Lung (tissue), 12 donors: ENCODE data around the gene SPSB3. TPM values are rescaled to one million over a fixed set of nuclear protein-coding genes. Genes with fewer than 3 reads are reported as not detected.

Source experiments
- ATAC-seq: fragments of 200-7000 bp; cut with Tn5 transposase; one replicate; pipeline ENCODE4 v1.9.1; 2020; ENCODE audit warnings: moderate number of reproducible peaks; ENCODE audit not compliant: insufficient read depth, low FRiP score
- DNase-seq, 3 donors: peaks; one replicate each; pipeline ENCODE4 v3.0.0-alpha.2; 2013 to 2017
- H3K27ac ChIP-seq, 2 donors: one replicate each; pipeline ENCODE4 v1.5.1; 2013; ENCODE audit warnings: mild to moderate bottlenecking in 2 of 2, moderate library complexity in 2 of 2, control low read depth in 1 of 2, inconsistent platforms in 1 of 2, low read depth in 1 of 2, low read length in 1 of 2
- H3K27me3 ChIP-seq, 3 donors: one replicate each; pipeline ENCODE4 v1.5.1; 2013; ENCODE audit warnings: low read length in 2 of 3; ENCODE audit not compliant: control insufficient read depth in 3 of 3, insufficient read depth in 3 of 3
- H3K36me3 ChIP-seq, 4 donors: one replicate each; pipeline ENCODE4 v1.5.1; 2013; ENCODE audit warnings: low read length in 4 of 4, mild to moderate bottlenecking in 1 of 4, moderate library complexity in 1 of 4; ENCODE audit not compliant: control insufficient read depth in 4 of 4, insufficient read depth in 4 of 4
- H3K4me1 ChIP-seq, 5 donors: one replicate each; pipeline ENCODE4 v1.5.1; 2013; ENCODE audit warnings: low read length in 5 of 5, mild to moderate bottlenecking in 2 of 5, moderate library complexity in 1 of 5; ENCODE audit not compliant: control insufficient read depth in 5 of 5, insufficient read depth in 5 of 5
- H3K4me3 ChIP-seq: one replicate; pipeline ENCODE4 v1.5.1; 2013; ENCODE audit warnings: mild to moderate bottlenecking, control low read depth, moderate library complexity
- H3K9ac ChIP-seq, 2 donors: one replicate each; pipeline ENCODE4 v1.5.1; 2013; ENCODE audit warnings: low read length in 2 of 2, control low read depth in 1 of 2; ENCODE audit not compliant: insufficient read depth in 1 of 2
- H3K9me3 ChIP-seq, 4 donors: one replicate each; pipeline ENCODE4 v1.5.1; 2013; ENCODE audit warnings: low read length in 3 of 4, mild to moderate bottlenecking in 1 of 4, moderate library complexity in 1 of 4; ENCODE audit not compliant: control insufficient read depth in 4 of 4, insufficient read depth in 3 of 4
- WGBS, 2 donors: extraction: QIAGEN DNeasy Blood & Tissue Kit; methylation state at CpG; one replicate each; pipeline ENCODE4 v1.1.7; 2013; 5-methylcytosine and 5-hydroxymethylcytosine counted together
- polyA plus RNA-seq, 2 donors: library from polyadenylated mRNA; stranded (reverse); fragments of 200-250 nt; gene quantifications; one replicate each; pipeline ENCODE4 v1.2.1, GENCODE V29; 2013
- total RNA-seq, 2 donors: library from RNA; depleted of rRNA in 1 of 2; stranded (reverse); fragments of >200 nt in 1 of 2; gene quantifications; one replicate each; pipeline ENCODE4 v1.2.1, GENCODE V29; 2014 to 2021
- TF ChIP-seq, protein P1 (sequence below): IDR thresholded peaks from 2 replicates; pipeline ENCODE4 v1.5.1; 2012; ENCODE audit warnings: mild to moderate bottlenecking; ENCODE audit errors: control extremely low read depth, extremely low read depth
- donor health status: control.
- donor health status: control.
- donor health status: Bipolar disorder and iron deficiency.
- donor health status: healthy.
- donor health status: DM: yes; HTN: yes; CAD: no.

Gene SPSB3
- total and polyA plus RNA-seq, 4 donors, result 39.8 to 76.1 (median 50.9) TPM

DNA sequence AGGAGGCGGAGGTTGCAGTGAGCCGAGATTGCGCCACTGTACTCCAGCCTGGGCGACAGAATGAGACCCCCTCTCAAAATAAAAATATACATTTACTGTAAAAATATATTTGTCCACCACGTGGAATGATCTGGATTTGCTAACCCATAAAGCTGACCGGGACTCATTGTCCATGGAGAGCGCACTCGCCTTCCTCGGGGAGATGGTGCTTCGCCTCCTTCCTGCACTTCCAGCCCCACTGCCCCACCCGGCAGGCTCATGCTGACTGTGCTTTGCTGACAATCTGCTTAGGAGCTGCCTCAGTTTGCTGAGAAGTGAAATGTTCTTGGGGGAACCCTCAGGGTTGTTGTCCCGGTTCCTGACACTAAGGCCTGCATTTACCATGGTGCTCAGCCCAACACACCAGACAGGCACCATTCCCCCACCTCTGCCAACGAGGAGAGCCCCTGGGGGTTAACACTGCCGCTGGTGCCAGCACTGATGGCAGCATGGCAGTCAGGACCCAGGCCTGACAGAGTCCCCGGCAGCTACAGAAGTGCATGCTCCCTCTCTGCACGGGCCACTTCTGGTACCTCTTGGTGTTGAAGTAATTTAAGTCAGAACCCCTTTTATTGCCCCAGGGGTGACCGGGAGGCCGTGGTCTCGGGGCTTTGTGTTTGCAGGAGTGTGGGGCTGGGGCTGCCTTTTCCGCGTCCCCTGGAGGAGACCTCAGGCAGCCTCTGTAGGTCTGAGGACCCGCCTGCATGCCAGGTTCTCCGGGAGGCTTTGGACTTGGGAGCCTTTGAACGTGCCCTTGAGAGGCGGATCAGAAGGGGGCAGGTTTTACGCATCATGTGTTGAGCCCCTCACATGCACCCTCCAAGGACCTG is 2.8 kb upstream of the SPSB3 start:
- H3K4me3 ChIP-seq, result no peak overlapping the region
- H3K36me3 ChIP-seq, result peaks cover 0 to 43% (median 4%) of the 10 kb centered on the region in 4 donors
- WGBS, 2 donors, result 93 to 95% methylated on average over 26 of the region's 26 CpGs
- no peaks in the 10 kb centered on the region for H3K9me3 ChIP-seq
- peak in 1 of 3 donors; percentile 11 for DNase-seq
- no peak overlapping the region for H3K27ac ChIP-seq
- TF ChIP-seq, protein P1, sequence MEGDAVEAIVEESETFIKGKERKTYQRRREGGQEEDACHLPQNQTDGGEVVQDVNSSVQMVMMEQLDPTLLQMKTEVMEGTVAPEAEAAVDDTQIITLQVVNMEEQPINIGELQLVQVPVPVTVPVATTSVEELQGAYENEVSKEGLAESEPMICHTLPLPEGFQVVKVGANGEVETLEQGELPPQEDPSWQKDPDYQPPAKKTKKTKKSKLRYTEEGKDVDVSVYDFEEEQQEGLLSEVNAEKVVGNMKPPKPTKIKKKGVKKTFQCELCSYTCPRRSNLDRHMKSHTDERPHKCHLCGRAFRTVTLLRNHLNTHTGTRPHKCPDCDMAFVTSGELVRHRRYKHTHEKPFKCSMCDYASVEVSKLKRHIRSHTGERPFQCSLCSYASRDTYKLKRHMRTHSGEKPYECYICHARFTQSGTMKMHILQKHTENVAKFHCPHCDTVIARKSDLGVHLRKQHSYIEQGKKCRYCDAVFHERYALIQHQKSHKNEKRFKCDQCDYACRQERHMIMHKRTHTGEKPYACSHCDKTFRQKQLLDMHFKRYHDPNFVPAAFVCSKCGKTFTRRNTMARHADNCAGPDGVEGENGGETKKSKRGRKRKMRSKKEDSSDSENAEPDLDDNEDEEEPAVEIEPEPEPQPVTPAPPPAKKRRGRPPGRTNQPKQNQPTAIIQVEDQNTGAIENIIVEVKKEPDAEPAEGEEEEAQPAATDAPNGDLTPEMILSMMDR, result no peak
- no peaks in the 10 kb centered on the region for H3K27me3 ChIP-seq
- H3K4me1 ChIP-seq, result peaks cover 0 to 14% (median 6%) of the 10 kb centered on the region in 5 donors
- ATAC-seq, result no peak
- H3K9ac ChIP-seq, result no peak overlapping the region

DNA sequence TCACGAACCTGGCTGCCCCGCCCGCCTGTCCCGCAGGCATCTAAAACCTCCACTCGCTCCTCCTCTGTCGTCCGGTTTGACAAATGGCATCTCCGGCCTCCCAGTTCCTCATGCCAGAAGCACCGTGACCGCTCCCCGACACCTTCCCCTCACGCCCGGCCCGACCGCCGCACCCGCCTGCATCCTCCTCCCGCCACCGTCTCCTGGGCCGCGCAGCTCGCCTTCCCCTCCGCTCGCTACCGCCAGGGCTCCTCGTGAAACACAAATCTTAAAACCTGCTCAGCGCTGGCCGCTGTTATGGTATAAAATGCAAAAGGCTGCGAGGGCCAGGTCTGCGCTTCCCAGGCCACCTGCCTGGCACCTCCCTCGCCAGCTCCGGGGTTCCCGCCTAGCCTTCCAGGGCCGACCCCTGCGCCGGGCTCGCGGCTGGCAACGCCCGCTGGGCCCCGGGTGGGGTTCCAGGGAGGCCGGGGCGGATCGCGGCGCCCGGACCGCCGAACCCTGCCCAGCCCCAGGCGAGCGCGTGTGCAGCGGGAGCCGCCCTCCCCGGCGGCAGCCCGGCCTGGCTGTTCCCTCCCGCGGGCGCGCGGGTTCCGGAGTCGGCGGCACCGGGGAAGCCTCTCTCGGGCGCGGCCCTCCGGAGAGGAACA is 488 bp downstream of the SPSB3 start:
- no peaks in the 10 kb centered on the region for H3K27me3 ChIP-seq
- H3K27ac ChIP-seq, result peak overlapping the region; percentile 78 to 93
- TF ChIP-seq, protein P1, result no peak
- no peak overlapping the region for H3K9ac ChIP-seq
- DNase-seq, result no peak
- H3K9me3 ChIP-seq, result no peaks in the 10 kb centered on the region
- H3K36me3 ChIP-seq, result peaks cover 0 to 36% (median 11%) of the 10 kb centered on the region in 4 donors
- peak overlapping the region; percentile 81 for H3K4me3 ChIP-seq
- peaks cover 0 to 14% (median 6%) of the 10 kb centered on the region in 5 donors for H3K4me1 ChIP-seq
- 0 to 1% methylated on average over 56 to 70 of the region's 70 CpGs for WGBS, 2 donors
- peak; percentile 6 for ATAC-seq

DNA sequence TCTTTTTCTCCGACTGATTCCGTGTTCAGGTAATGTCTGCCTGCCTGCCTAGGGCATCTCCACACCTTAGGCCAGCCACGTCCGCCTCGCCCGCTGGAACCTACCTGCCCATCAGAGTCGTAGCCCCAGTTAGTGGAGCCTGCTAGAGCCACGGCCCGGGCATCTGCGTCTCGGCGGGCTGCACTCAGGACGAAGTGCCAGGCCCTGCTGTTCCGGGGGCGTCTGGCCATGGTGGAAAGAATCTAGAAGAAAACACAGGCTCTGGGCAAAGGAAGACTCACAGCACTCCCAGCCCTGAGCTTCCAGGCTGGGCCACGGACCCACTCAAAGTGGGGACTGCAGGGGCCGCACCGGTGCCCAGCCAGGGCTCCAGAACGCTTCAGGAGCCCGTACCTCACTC is 1.1 kb downstream of the SPSB3 start:
- H3K4me1 ChIP-seq, result peaks cover 0 to 14% (median 6%) of the 10 kb centered on the region in 5 donors
- H3K27ac ChIP-seq, result peak overlapping the region in 1 of 2 donors; percentile 78
- no peaks in the 10 kb centered on the region for H3K27me3 ChIP-seq
- no peak for ATAC-seq
- H3K36me3 ChIP-seq, result peaks cover 4 to 37% (median 13%) of the 10 kb centered on the region in 4 donors
- 63 to 79% methylated on average over 20 of the region's 20 CpGs for WGBS, 2 donors
- DNase-seq, result no peak
- H3K9ac ChIP-seq, result no peak overlapping the region
- no peaks in the 10 kb centered on the region for H3K9me3 ChIP-seq
- TF ChIP-seq, protein P1, result no peak
- peak overlapping the region; percentile 81 for H3K4me3 ChIP-seq
